CD4-positive, alpha-beta T cell treated with Interleukin-12 subunit alpha and Interleukin-12 subunit beta, for 1 hour (primary cell): ENCODE data around the gene EPHB1.
"Not testable (repeated sequence)": the region's sequence is repeated elsewhere in the genome, so short reads cannot be mapped to it uniquely, and the experiment has no call there.

Source experiments
- DNase-seq: peaks from one replicate; pipeline ENCODE4 v3.0.0-alpha.2; 2020

The EPHB1 gene

GRCh38 chr3:134777341-134777740, 17.7 kb upstream of the EPHB1 start:
- DNase-seq, result no peak

GRCh38 chr3:134788283-134788682, 6.8 kb upstream of the EPHB1 start:
- DNase-seq, result not testable (repeated sequence)

GRCh38 chr3:134790065-134790464, 5.0 kb upstream of the EPHB1 start:
- DNase-seq, result no peak

- DNase-seq, result no peak
These were observed 3.1 kb upstream of the EPHB1 start for GRCh38 chr3:134791992-134792391.

- no peak for DNase-seq
These were observed 2.4 kb upstream of the EPHB1 start for GRCh38 chr3:134792700-134793099.

- no peak for DNase-seq
These were observed 1.5 kb upstream of the EPHB1 start for GRCh38 chr3:134793562-134793961.

GRCh38 chr3:134794323-134794722, 737 bp upstream of the EPHB1 start:
- DNase-seq, result no peak

GRCh38 chr3:134795746-134796280, 753 bp downstream of the EPHB1 start:
- DNase-seq, result no peak

- no peak for DNase-seq
These were observed 1.4 kb downstream of the EPHB1 start for GRCh38 chr3:134796281-134797056.

GRCh38 chr3:134797057-134797740, 2.1 kb downstream of the EPHB1 start:
- no peak for DNase-seq

- DNase-seq, result no peak
These were observed 2.8 kb downstream of the EPHB1 start for GRCh38 chr3:134797741-134798451.

GRCh38 chr3:134798681-134799311, 3.7 kb downstream of the EPHB1 start:
- no peak for DNase-seq

- no peak for DNase-seq
These were observed 4.3 kb downstream of the EPHB1 start for GRCh38 chr3:134799393-134799792.

- no peak for DNase-seq
These were observed 6.3 kb downstream of the EPHB1 start for GRCh38 chr3:134801204-134801958.

GRCh38 chr3:134802428-134803050, 7.5 kb downstream of the EPHB1 start:
- DNase-seq, result no peak

- DNase-seq, result no peak
These were observed 8.0 kb downstream of the EPHB1 start for GRCh38 chr3:134803051-134803505.

- no peak for DNase-seq
These were observed 8.6 kb downstream of the EPHB1 start for GRCh38 chr3:134803652-134804051.

GRCh38 chr3:134804508-134805480, 9.7 kb downstream of the EPHB1 start:
- DNase-seq, result no peak

GRCh38 chr3:134807189-134807588, 12.1 kb downstream of the EPHB1 start:
- no peak for DNase-seq

GRCh38 chr3:134808835-134809234, 13.8 kb downstream of the EPHB1 start:
- DNase-seq, result no peak
